ENCODE results near the gene TMEM239.

GRCh38 chr20:2864626-2865025 is 48.5 kb downstream of the TMEM239 start:
- TF ChIP-seq CTCF (IDR thresholded peaks at IDR 0.05 in 4 of 5, conservative IDR thresholded peaks at IDR 0.05 in 1 of 5) (no peak), POLR2A (IDR thresholded peaks at IDR 0.05) (no peak)
